Vagina (tissue), 2 donors: Measurements from ENCODE around the gene RYR2.

Source experiments
- CTCF ChIP-seq, 3 experiments: fragments of 450-650 bp in 2 of 3; fragments of 200-600 bp in 1 of 3; sonication (generic) in 1 of 3; IDR thresholded peaks; one replicate each; pipeline ENCODE4 v1.5.1; 2017 to 2019; ENCODE audit warnings: antibody characterized with exemption in 3 of 3, mild to moderate bottlenecking in 2 of 3, moderate library complexity in 2 of 3
- POLR2AphosphoS5 ChIP-seq, 2 donors: sonication (generic); formaldehyde crosslinking; IDR thresholded peaks; one replicate each; pipeline ENCODE4 v1.9.0; 2017; ENCODE audit warnings: antibody characterized with exemption in 2 of 2, mild to moderate bottlenecking in 2 of 2, low read depth in 1 of 2; ENCODE audit not compliant: insufficient read depth in 1 of 2

GRCh38 chr1:237355022-237355421 is 313.0 kb downstream of the RYR2 start:
- TF ChIP-seq CTCF (IDR thresholded peaks at IDR 0.05) (no peak), POLR2AphosphoS5 (IDR thresholded peaks at IDR 0.05; ENCODE audit: insufficient read depth in 1 of 2, low read depth in 1 of 2) (no peak)
